GM19193 (cell line): ENCODE data around the gene NCKAP5.

Experiments
- POLR2A ChIP-seq: IDR thresholded peaks from 4 replicates; pipeline ENCODE4 v1.6.1; 2011; ENCODE audit not compliant: insufficient read depth, insufficient read length; ENCODE audit errors: extremely low read depth

The NCKAP5 gene

DNA sequence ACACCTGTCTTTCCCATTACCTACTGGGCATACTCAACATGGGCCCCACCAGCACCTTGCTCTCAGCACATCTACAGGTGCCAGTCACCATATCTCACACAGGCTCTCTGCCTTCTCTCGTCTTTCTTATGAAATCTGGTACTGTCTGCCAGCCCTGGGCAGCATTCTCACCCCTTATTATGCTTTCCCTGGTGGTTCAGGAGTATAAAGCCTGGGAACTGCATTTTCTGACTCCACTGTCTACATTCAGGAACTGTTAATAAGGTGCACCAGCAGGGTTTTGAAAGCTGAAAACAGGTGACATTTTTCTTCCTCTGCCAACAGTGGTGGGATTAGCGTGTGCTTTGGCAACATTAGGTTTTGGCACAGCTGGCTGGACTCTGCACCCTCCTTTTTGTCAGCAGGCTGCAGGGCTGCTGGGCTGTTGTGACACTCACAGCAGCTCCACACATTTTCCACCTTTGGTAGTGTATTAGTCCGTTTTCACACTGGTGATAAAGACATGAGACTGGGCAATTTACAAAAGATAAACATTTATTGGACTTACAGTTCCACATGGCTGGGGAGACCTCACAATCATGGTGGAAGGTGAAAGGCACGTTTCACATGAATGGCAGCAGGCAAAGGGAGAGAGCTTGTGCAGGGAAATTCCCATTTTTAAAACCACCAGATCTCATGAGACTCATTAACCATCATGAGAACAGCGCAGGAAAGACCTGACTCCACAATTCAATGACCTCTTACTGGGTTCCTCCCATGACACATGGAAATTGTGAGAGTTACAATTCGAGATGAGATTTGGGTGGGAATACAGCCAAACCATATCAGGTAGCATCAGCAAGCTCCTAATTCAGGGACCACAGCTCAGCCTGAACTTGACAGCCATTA, 555.2 kb downstream of the NCKAP5 start:
- no peak for TF ChIP-seq POLR2A

DNA sequence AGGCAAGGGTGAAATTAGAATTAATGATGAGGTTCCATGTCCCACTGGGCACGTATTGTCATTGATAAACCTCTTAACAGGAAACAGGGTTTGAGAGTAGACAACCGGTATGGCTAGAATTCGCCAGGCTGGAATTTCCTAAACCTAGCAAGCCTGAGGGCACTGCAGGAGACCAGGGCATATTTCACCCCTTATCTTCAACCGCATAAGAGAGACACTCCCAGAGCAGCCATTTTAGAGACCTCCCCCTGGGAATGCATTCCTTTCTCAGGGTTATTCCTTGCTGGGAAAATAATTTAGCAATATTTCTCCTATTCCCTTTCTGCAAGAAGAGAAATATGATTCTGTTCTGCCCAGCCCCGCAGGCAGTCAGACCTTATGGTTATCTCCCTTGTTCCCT, 563.6 kb downstream of the NCKAP5 start:
- TF ChIP-seq POLR2A: no peak

DNA sequence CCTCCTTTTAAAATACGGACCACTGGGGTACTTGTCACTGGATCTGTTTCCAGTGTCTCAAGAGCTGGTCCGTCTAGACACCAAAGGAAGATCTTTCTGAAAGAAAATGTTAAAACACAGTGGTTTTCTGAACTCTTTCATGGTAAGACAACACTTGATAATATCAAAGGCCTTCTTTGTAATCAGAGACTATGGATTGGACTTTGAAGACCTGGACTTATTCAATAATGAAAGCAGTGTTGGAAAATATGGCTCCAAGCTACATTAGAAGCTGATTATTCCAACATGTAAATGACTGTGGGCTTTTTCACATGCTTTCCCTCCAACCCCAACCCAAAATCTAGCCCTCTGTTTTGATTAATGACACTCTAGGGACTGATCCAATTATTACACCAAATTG, 568.8 kb downstream of the NCKAP5 start:
- TF ChIP-seq POLR2A: no peak

DNA sequence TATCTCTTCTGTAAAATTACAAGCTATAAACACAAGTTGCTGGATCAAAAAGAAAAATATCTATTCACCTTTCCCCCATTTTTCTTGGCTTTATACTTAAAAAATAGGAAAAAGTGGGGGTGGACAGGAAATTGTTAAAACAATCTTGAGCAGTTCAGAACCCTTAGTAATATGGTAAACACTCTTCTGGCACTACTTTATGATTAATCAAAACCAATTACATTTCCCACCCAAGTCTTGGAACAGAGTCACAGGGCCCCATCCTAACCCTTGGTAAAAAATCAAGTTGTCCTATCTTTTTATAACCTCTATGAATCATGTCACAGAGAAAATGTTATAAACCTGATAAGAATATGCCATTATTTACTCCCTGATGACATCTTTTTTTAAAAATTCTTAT, 570.0 kb downstream of the NCKAP5 start:
- TF ChIP-seq POLR2A: no peak

DNA sequence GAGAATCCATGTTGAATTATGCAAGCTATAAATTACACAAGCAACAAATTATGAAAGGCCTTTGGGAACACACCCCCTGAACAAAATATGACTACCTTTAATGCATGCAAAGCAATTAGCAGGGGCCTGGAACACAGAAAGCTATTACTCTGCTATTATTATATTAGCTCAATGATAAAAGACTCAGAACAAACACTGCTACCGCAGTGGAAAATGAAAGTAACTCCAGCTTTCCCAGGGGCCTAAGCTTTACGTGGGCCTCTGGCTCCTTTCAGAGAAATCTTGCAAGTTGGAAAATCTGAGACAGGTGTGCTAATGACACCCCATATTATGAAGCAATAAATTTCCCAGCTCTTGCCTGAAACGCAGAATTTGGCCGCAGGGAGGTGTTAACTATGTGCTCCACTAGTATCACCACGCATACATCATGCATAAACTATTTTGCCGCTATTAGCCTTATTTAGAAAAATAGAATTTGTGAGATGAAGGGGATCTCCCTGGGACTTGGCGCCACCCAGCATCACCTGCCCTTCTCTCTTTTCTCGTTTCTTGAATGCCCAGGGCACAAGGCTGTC, 576.7 kb downstream of the NCKAP5 start:
- no peak for TF ChIP-seq POLR2A

DNA sequence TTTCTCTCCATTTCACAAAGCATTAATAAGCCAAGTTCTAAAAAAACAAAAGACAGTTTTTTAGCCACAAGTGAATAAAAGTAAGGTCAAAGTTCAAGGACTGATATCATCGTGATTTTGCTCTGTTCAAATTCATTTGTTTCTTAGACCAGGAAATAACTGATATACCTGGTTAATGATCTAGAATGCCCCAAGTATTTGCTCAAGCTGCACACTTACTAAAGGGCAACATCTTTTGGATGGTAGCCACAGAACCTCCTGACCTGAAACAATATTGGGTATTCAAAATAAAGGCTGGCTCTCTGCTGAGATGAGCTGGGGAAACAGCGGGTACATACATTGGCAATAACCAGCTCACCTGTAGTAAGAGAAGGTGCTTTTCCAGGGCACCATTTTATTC, 583.5 kb downstream of the NCKAP5 start:
- TF ChIP-seq POLR2A: no peak

DNA sequence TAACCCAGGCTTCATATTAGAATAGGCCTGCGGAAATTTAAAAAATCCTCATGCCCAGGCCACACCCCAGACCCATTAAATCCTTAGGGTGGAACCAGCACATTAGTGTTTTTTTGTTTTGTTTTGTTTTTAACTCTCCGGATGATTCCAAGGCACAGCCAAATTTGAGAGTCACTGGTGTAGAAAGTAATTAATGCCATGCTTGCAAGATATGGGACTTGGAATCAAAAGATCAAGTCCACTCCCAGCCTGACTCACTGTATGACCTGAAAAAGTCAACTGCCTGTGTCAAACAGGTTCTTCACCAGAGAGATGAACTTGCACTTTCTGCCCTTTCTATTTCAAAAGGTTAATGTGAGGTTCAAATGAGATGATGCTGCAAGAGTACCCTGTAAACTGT, 588.0 kb downstream of the NCKAP5 start:
- TF ChIP-seq POLR2A: no peak

DNA sequence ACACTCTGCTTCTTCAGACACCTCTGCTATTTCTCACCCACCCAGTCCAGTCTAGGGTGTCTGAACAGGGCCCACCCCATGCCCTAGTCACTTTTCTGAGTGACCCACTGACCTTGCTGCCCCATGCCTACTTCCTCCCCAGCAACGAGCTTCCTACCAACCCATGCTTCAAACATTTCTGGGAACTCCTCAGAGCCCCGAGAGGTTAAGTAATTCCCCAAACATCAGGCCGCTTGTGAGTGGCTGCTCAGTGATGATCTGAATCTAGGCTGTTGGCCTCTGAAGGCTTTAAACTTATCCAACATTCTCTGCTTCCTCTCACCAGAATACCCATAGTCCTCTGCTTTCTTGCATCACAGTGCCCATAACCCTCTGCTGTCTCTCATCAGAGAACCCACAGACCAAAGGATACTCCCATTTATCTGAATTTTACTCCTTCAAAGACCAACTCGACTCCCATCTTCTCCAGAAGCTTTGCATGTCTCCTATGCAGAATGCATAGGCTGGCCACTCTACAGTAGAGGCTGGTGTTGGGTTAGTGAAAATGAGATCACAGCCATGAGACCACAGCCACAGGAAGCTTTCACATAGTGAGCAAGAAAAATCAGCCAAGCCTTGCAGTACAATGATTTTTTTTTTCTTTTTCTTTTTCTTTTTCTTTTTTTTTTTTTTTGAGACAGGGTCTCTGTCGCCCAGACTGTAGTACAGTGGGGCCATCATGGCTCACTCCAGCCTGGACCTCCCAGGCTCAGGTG, 588.7 kb downstream of the NCKAP5 start:
- TF ChIP-seq POLR2A: no peak

DNA sequence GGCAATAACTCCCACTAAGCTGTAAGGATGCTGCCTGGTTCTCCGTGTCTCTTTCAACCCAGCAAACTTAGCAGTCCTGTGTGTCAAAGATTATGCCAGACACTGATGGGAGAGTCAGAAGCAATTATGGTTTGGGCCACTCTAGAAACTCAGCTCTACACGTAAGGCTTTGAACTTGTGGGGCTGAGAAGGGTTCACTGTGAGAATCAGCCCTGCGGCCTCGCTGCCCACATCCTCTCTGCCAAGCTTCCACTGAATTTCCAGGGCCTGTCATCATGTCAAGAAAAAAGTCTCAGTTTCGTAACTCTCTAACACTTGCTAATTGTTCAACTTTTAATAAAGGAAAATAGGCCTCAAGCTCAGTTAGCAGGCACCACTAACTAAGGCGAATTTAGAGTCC, 589.4 kb downstream of the NCKAP5 start:
- no peak for TF ChIP-seq POLR2A

DNA sequence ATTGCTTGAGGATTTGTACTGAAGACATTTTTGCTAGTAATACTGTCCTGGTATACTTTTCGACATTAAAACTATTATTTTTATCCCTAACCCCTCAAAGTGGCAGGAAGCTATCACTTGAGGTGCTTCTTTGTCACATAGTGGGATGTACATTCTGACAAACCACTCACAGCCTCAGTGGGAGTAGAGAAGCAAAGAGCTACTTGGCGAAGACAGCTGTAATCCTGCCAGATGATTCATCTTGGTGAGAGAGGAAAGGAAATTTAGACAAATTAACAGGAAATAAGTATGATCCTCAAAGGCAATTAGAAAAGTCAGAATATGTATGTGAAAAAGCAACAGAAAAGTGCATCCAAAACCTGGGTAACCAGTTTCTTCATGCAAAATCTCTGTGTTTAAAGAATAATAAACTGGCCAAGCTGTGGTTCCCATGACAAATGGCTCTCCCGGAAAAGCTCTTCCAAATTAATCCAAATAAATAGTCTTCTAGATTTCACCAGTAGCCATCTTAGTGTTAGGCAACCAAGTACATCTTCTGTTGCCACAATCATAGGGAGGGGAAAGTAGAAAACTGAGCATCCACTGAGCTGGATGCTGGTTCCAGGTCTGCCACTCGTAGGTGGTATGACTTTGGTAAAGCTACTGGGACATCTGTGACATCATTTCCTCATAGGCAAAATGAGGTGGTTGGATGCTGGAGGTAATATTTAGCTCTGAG, 590.3 kb downstream of the NCKAP5 start:
- no peak for TF ChIP-seq POLR2A

DNA sequence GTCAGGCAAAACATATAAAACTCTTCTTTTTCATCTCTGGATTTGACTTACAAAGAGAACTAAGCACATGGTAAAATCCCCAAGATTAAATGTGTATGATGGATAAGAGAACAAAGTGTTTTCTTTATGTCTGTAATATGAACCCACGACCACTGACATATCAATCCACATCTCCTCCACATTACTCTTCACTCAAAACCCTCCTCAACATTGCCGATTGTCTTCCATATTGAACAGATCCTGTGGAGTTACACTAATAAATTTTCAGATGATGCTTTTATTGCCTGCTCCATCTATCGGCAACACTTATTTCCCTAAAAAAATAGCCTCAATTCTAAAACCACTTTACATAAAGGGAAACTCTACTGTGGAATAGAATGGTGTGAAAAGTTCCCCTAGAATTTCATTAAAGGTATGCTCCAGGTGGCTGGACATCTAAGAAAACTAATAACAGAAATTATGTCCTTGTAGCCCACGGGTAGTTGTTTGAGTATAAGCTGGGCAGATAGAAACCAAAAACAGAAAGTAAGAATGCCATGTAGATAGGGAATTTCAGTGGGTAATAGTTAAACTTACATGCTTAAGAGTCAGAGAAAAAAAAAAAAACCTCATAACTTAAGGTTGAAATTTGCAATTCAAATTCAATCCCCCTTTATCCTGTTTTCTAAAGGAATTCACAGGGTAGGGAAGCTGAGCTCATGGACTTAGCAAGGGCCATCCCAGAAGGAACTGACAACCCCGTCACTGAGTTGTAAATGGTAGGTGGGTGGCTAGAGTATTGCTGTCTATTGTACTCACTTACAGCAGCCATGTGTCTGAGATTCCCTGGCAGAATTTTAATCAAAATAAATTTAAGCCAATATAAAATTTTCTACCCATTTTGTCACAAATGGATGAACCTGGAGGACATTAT, 592.8 kb downstream of the NCKAP5 start:
- TF ChIP-seq POLR2A: no peak

DNA sequence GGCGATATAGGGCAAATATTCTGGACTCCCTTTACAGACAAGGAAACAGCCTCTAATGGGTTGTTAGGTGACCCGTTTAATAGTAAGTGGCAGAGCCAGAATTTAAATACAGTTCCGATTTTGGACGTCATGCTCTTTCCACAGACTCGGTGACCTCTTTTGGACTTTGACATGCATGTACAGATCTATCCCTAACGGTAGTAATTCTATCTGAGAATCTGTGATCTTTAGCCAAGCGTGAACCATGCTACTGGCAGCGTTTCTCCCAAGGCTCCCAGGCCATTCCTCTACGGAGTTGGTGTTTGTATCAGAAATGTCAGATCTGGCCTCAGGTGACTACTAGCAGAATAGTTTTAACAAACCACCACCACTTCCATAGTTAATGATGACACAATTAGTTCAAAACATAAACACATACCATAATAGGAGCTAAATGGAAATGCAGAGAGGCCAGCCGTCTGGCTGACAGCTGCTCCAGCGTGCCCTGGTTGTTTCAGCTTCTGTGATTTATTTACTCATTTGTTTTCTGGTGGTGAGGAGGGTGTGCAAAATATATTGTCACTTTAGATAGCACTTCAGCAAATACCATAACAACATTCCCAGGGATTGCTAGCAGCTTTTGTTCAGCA, 593.7 kb downstream of the NCKAP5 start:
- TF ChIP-seq POLR2A: no peak

DNA sequence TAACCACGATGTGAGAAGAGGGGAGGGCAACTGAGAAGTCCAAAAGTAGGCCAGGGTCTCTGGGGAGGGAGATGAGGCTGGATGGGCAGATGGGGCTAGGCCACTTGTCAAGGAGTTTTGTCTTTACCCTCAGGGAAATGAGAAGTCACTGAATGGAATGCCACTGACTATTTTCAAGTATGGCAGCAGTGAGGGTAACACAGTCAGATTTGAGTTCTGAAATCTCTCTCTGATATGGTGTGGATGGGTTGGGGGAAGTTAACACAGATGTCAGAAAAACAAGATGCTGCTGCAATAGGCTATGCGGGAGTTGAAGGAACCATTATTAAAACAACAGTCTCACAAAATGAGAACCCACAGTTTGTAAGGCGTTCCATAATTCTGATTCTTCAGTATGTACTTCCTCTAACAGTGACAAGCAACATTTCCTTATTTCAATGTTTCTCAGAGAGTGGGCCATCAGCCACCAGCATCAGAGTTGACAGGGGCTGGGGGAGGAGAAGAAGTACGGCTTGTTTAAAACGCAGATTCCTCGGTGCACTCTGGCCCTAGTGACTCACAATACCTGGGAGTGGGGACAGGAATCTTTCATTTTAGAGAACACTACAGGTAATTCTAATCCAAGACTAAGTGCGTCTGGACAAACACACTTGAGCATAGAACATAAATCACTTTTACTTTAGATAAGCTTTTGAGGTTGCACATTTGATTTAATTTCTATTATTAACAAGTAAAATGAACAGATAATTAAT, 596.8 kb downstream of the NCKAP5 start:
- no peak for TF ChIP-seq POLR2A
